ENCODE results near the gene CDK1.

DNA sequence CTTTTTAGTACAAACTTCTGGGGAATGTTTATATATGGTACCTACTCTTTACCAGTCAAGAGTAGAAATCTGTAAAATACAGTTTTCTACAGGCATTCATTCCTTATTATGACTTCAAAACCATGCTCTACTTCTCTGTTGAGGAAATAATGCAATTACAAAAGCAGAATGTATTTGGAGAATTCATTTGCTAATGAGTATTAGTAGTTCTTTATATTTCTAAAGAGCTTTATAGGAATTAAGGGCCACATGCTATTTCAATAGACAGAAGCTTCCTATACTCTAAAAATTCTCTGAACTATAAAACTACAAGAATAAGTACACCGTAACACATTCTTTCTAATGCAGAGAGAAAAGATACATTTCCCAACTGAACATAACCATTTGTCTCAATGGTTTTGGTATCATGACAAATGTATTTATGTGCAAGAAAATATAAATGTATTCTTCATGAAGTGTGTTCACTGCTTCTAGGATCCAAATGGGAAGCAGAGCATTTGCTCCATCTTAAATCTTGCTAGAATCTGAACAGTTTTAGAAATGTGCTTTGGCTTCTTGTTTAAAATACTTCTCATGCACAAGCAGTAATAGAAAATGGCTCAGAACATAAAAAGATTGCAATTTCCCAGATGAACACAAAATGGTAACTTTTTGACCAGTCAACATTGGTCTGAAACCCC lies 21.8 kb downstream of the CDK1 start:
- TF ChIP-seq EZH2 (IDR thresholded peaks at IDR 0.05) (no peak), POLR2AphosphoS5 (IDR thresholded peaks at IDR 0.05; ENCODE audit: borderline replicate concordance, low read depth, low read length) (no peak), FOXP2 (optimal IDR thresholded peaks at IDR 0.05; ENCODE audit: control extremely low read depth, extremely low read length, insufficient read depth) (no peak)

Data from SK-N-MC (cell line).